ENCODE results near the gene NDNF.

NDNF gene

GRCh38 chr4:121009578-121010478 lies 62.5 kb downstream of the NDNF start:
- TF ChIP-seq REST (IDR thresholded peaks at IDR 0.05; ENCODE audit: insufficient read depth in 1 of 2, low read depth in 2 of 2, low read length in 2 of 2) (no peak), TAF1 (IDR thresholded peaks at IDR 0.05; ENCODE audit: borderline replicate concordance, insufficient read depth, low read length) (no peak), FOXP2 (optimal IDR thresholded peaks at IDR 0.05; ENCODE audit: borderline replicate concordance, extremely low read depth, extremely low read length, insufficient read depth) (no peak), POLR2AphosphoS5 (IDR thresholded peaks at IDR 0.05; ENCODE audit: low read depth, low read length) (no peak), SIN3A (IDR thresholded peaks at IDR 0.05; ENCODE audit: borderline replicate concordance, insufficient read depth, low read length) (no peak)

- TF ChIP-seq SIN3A (IDR thresholded peaks at IDR 0.05; ENCODE audit: borderline replicate concordance, insufficient read depth, low read length) (no peak), REST (IDR thresholded peaks at IDR 0.05; ENCODE audit: insufficient read depth in 1 of 2, low read depth in 2 of 2, low read length in 2 of 2) (no peak), POLR2AphosphoS5 (IDR thresholded peaks at IDR 0.05; ENCODE audit: low read depth, low read length) (no peak), TAF1 (IDR thresholded peaks at IDR 0.05; ENCODE audit: borderline replicate concordance, insufficient read depth, low read length) (no peak), FOXP2 (optimal IDR thresholded peaks at IDR 0.05; ENCODE audit: borderline replicate concordance, extremely low read depth, extremely low read length, insufficient read depth) (no peak)
These were observed 64.7 kb downstream of the NDNF start for GRCh38 chr4:121007660-121008059.

GRCh38 chr4:121003863-121004262 lies 68.5 kb downstream of the NDNF start:
- no peak for TF ChIP-seq REST (IDR thresholded peaks at IDR 0.05; ENCODE audit: insufficient read depth in 1 of 2, low read depth in 2 of 2, low read length in 2 of 2)
- TF ChIP-seq POLR2AphosphoS5 (IDR thresholded peaks at IDR 0.05; ENCODE audit: low read depth, low read length) = no peak

GRCh38 chr4:120995266-120996010 lies 76.9 kb downstream of the NDNF start:
- TF ChIP-seq REST (IDR thresholded peaks at IDR 0.05; ENCODE audit: insufficient read depth in 1 of 2, low read depth in 2 of 2, low read length in 2 of 2) (no peak), POLR2AphosphoS5 (IDR thresholded peaks at IDR 0.05; ENCODE audit: low read depth, low read length) (no peak), SIN3A (IDR thresholded peaks at IDR 0.05; ENCODE audit: borderline replicate concordance, insufficient read depth, low read length) (no peak), FOXP2 (optimal IDR thresholded peaks at IDR 0.05; ENCODE audit: borderline replicate concordance, extremely low read depth, extremely low read length, insufficient read depth) (no peak), TAF1 (IDR thresholded peaks at IDR 0.05; ENCODE audit: borderline replicate concordance, insufficient read depth, low read length) (no peak)

Data from PFSK-1 (cell line).